ENCODE results near the gene ABCG4.

The ABCG4 gene

DNA sequence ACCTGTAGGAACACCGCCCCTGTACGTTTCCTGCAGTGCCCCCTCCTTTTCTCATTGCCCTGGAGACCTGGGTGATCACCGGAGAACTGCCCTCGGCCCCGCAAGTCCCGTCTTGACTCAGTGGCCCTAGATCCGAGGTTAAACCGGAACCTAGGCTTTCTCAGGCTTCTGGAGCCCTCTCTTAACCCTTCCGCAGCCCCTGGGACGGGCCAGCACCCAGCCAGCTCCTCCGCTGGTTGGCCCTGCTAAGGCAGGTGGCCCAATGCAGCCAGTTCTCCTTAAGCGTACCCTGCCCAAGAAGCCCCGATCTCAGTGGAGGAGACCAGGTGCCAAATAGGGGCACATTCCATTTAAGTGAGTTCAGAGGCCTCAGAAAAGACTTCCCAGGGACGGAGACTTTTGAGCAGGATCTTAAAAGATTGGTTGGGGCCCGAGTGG is 20.4 kb downstream of the ABCG4 start:
- TF ChIP-seq, protein P1, sequence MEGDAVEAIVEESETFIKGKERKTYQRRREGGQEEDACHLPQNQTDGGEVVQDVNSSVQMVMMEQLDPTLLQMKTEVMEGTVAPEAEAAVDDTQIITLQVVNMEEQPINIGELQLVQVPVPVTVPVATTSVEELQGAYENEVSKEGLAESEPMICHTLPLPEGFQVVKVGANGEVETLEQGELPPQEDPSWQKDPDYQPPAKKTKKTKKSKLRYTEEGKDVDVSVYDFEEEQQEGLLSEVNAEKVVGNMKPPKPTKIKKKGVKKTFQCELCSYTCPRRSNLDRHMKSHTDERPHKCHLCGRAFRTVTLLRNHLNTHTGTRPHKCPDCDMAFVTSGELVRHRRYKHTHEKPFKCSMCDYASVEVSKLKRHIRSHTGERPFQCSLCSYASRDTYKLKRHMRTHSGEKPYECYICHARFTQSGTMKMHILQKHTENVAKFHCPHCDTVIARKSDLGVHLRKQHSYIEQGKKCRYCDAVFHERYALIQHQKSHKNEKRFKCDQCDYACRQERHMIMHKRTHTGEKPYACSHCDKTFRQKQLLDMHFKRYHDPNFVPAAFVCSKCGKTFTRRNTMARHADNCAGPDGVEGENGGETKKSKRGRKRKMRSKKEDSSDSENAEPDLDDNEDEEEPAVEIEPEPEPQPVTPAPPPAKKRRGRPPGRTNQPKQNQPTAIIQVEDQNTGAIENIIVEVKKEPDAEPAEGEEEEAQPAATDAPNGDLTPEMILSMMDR (conservative IDR thresholded peaks at IDR 0.05), result no peak
- TF ChIP-seq ZFX (IDR thresholded peaks at IDR 0.05), result no peak
- H3K27ac ChIP-seq, result peak overlapping the region; percentile 89

DNA sequence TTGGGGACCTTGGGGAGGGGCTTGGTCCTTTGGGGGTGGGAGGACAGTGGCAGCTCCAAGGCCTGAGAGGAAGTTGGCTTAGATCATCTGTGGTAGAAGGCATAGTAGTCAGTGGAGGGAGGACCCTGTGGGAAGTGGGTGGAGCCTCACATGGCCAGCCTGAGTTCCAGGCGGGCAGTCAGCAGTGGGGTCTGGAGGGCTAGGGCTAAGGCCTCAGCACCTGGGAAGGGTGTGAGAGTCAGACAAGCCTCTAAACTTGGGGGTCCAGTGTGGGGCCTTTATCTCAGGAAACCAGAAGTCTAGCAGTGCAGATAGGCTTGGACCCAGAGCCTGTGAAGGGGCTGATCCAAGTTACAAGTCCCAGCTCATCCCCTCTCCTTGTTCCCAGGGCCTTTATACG is 23.7 kb downstream of the ABCG4 start:
- H3K27ac ChIP-seq, result no peak overlapping the region
- no peak for TF ChIP-seq ZFX (IDR thresholded peaks at IDR 0.05)
- TF ChIP-seq, protein P1 (conservative IDR thresholded peaks at IDR 0.05), result no peak

DNA sequence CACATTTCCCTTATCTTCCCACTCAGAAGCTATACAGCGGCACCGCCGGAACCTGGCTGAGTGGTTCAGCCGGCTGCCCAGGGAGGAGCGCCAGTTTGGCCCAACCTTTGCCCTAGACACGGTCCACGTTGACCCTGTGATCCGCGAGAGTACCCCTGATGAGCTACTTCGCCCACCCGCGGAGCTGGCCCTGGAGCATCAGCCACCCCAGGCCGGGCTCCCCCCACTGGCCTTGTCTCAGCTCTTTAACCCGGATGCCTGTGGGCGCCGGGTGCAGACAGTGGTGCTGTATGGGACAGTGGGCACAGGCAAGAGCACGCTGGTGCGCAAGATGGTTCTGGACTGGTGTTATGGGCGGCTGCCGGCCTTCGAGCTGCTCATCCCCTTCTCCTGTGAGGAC is 24.6 kb downstream of the ABCG4 start:
- H3K27ac ChIP-seq, result no peak overlapping the region
- no peak for TF ChIP-seq ZFX (IDR thresholded peaks at IDR 0.05)
- TF ChIP-seq, protein P1 (conservative IDR thresholded peaks at IDR 0.05), result no peak

DNA sequence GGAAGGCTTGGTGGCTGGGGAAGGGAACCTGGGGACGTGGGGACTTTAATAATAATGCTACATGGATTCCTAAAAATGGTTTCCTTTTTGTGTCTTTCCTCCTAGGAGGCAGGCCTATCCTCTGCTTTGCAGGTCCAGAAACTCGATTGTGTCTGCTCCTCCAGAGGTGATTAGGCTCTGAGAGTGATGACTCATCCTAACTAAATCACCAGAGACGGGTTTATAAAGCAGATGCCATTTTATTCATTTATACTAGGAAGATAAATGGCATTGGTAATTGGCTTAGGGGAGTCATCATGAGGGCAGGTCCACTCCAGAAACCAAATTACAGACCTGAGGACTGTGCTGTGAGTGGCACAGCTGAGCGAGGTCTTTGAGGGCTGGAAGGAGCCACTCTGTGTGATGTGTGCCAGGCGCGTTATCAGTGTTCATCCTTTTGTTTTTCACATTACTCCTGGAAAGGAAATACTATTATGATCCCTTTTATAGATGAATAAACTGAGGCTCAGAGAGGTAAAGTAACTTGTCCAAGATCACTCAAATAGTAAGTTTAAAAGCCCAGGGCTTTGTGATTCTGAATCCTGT is 26.7 kb downstream of the ABCG4 start:
- TF ChIP-seq ZFX (IDR thresholded peaks at IDR 0.05), result no peak
- TF ChIP-seq, protein P1 (conservative IDR thresholded peaks at IDR 0.05), result no peak
- no peak overlapping the region for H3K27ac ChIP-seq

DNA sequence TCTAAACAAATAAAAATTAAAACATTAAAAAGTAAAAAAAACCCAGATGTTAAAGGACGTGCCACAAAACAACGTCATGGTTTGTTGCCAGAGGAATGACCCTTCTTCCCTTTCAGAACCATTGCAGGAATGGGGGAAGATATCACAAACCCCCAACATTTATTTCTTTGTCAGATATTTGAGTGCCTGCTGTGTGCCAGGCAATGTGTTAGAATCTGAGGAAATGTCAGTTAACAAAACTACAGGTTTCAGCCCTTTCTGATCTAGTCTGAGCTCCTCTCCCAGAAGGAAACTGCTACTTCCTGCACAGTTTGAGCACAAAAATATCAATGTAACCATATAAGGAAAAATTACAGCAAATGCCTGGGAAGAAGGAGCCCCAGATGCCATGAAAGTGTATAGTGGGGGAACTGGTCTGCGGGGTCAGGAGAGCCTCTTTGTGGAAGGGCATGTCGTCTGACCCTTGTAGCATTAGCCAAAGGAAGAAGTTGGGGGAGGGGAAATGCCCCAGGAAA is 29.4 kb downstream of the ABCG4 start:
- TF ChIP-seq, protein P1 (conservative IDR thresholded peaks at IDR 0.05), result no peak
- TF ChIP-seq ZFX (IDR thresholded peaks at IDR 0.05), result no peak
- H3K27ac ChIP-seq, result no peak overlapping the region

DNA sequence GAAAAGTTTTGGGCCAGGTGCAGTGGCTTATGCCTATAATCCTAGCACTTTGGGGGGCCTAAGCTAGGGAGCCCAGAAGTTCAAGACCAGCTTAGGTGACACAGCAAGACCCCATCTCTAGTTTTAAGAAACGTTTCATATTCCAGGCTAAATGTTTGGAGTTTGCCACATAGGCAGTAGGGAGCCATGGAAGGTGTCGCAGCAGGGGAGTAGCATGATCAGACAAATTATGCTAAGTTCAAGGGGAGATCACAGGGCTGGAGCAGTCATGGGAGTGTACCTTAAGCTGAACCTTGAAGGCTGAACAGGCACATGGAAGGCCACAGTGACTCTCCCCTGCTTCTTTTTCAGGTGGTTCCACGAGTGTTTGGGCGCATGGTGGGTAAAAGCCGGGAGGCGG is 30.5 kb downstream of the ABCG4 start:
- H3K27ac ChIP-seq, result no peak overlapping the region
- TF ChIP-seq, protein P1 (conservative IDR thresholded peaks at IDR 0.05), result no peak
- no peak for TF ChIP-seq ZFX (IDR thresholded peaks at IDR 0.05)

DNA sequence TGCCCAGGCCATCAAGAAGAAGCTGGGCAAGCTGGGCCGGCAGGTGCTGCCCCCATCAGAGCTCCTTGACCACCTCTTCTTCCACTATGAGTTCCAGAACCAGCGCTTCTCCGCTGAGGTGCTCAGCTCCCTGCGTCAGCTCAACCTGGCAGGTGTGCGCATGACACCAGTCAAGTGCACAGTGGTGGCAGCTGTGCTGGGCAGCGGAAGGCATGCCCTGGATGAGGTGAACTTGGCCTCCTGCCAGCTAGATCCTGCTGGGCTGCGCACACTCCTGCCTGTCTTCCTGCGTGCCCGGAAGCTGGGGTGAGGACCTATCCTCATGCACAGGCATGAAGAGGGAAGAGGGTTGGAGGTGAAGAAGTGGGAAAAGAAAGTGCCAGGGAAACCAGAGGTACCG is 31.1 kb downstream of the ABCG4 start:
- no peak overlapping the region for H3K27ac ChIP-seq
- TF ChIP-seq, protein P1 (conservative IDR thresholded peaks at IDR 0.05), result no peak
- no peak for TF ChIP-seq ZFX (IDR thresholded peaks at IDR 0.05)
